T-helper 22 cell (primary cell): ENCODE data around the gene NDRG2.

Source experiments
- DNase-seq: peaks from one replicate; pipeline ENCODE4 v3.0.0-alpha.2; 2020; ENCODE audit warnings: low read depth

NDRG2 gene

GRCh38 chr14:21033133-21033698 lies 8.4 kb upstream of the NDRG2 start:
- no peak for DNase-seq

- no peak for DNase-seq
Measured at GRCh38 chr14:21032326-21033132, 7.7 kb upstream of the NDRG2 start.

GRCh38 chr14:21030531-21030930 lies 5.7 kb upstream of the NDRG2 start:
- no peak for DNase-seq

GRCh38 chr14:21029917-21030316 lies 5.1 kb upstream of the NDRG2 start, which contains the start of gene TPPP2:
TPPP2 (plus strand) TSS chr14:21030217; CDS start chr14:21030582, 365 bp downstream.
- DNase-seq, result no peak

GRCh38 chr14:21026988-21027315 lies 2.1 kb upstream of the NDRG2 start:
- DNase-seq, result no peak

- no peak for DNase-seq
Measured at GRCh38 chr14:21026274-21026987, 1.6 kb upstream of the NDRG2 start.

GRCh38 chr14:21025371-21026273 lies 761 bp upstream of the NDRG2 start:
- no peak for DNase-seq

GRCh38 chr14:21023817-21024584 lies 860 bp downstream of the NDRG2 start:
- DNase-seq, result no peak

GRCh38 chr14:21023174-21023573 lies 1.7 kb downstream of the NDRG2 start:
- no peak for DNase-seq

- DNase-seq, result no peak
Measured at GRCh38 chr14:21022686-21023085, 2.2 kb downstream of the NDRG2 start.

- no peak for DNase-seq
Measured at GRCh38 chr14:21020977-21021545, 3.8 kb downstream of the NDRG2 start.

GRCh38 chr14:21019366-21019765 lies 5.5 kb downstream of the NDRG2 start:
- no peak for DNase-seq

- DNase-seq, result no peak
Measured at GRCh38 chr14:21018781-21019180, 6.1 kb downstream of the NDRG2 start.

GRCh38 chr14:21018286-21018685 lies 6.6 kb downstream of the NDRG2 start:
- no peak for DNase-seq

- DNase-seq, result no peak
Measured at GRCh38 chr14:21017528-21018245, 7.2 kb downstream of the NDRG2 start.

GRCh38 chr14:21016413-21017190 lies 8.3 kb downstream of the NDRG2 start:
- DNase-seq, result no peak

GRCh38 chr14:21015312-21015711 lies 9.5 kb downstream of the NDRG2 start:
- no peak for DNase-seq

GRCh38 chr14:21014761-21015190 lies 10.1 kb downstream of the NDRG2 start:
- peak; percentile 54 for DNase-seq

GRCh38 chr14:21011136-21011535 lies 13.7 kb downstream of the NDRG2 start:
- DNase-seq, result no peak
